Measurements from ENCODE around the gene NSMF.

The NSMF gene

GRCh38 chr9:137432687-137433348 is 26.3 kb downstream of the NSMF start:
- no peak for TF ChIP-seq CTCF (conservative IDR thresholded peaks at IDR 0.05)
- no peak overlapping the region for H3K27ac ChIP-seq

DNA sequence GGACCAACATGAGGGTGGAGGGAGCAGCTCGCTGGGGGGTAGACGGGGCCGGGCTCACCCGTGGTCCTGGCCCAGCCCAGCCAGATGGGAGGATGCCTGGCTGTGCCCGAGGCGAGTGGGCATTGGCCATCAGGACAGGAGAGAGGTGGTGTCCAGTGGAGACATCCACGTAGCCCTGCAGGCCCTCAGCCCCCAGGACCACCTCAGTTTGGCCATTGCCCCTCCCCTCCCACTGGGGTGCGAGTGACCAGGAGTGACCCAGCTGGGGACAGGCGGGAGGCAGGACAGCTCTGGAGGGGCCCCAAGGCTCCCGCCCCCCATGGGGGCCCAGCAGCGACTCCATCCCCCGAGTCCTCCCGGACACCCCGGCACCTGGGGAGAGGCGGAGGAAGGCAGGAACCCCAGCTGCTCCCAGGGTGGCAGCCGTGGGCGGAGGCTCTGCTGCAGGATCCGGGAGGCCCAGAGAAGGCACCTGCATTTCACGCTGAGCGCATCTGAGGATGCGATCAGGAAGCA is 27.7 kb downstream of the NSMF start:
- no peak overlapping the region for H3K27ac ChIP-seq
- no peak for TF ChIP-seq CTCF (conservative IDR thresholded peaks at IDR 0.05)

GRCh38 chr9:137430723-137431415 is 28.3 kb downstream of the NSMF start:
- no peak for TF ChIP-seq CTCF (conservative IDR thresholded peaks at IDR 0.05)
- no peak overlapping the region for H3K27ac ChIP-seq

DNA sequence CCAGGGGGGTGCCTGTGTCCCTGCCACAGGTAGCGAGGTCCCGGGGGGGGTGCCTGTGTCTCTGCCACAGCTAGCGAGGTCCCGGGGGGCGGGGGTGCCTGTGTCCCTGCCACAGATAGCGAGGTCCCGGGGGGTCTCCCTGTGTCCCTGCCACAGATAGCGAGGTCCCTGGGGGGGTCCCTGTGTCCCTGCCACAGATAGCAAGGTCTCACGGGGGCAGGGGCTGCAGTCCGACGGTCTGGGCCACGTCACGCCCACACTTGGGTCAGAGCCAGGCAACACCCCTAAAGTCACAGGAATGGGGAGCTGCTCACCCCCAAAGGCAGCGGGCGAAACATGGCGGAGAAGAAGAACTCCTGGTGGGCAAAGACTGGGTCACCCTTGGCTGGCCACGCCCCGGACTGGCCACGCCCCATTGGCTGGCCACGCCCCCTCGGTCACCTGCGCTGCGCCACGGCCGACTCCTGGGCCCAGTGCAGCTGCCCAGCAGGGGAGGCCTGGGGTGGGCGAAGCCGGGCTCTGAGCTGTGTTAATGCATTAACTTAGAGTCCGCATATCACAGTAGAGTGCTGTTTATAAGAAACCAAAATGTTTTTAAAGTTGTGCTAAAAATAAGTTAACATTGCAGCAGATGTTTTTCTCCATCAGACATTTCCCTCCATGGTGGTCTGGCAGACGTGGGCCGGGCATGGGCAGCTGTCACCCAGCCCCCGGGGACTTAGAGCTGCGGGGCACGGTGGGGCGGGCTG is 29.0 kb downstream of the NSMF start:
- no peak overlapping the region for H3K27ac ChIP-seq
- TF ChIP-seq CTCF (conservative IDR thresholded peaks at IDR 0.05) = no peak

GRCh38 chr9:137429546-137429890 is 29.6 kb downstream of the NSMF start:
- TF ChIP-seq CTCF (conservative IDR thresholded peaks at IDR 0.05) = no peak
- no peak overlapping the region for H3K27ac ChIP-seq

DNA sequence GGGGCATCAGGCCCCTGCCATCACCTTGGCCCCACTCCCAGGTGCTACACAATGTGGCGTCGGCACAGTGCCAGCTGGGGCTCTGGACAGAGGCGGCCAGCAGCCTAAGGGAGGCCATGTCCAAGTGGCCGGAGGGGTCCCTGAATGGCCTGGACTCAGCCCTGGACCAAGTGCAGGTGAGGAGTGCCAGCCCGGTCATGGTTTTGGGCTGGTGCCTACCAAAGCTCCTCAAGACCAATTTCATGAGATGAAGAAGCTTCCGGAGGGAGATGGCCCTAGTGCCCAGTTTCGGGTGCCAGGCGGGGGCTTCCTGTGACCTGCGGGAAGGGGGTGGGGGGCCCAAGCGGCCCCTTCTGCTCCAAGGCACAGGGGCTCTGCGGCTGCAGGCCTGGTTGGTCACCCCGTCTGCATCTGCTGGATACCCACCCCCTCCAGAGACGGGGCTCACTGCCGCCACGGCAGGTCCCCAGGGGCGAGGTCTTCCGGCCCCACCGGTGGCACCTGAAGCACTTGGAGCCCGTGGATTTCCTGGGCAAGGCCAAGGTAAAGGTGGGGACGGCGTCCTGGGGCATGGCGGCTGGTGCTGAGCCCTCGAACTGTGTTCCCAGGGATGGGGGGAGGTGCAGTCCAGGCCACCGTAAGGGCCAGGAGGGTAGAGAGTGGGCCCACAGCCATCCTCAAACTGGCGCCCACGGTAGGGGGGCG is 30.1 kb downstream of the NSMF start:
- TF ChIP-seq CTCF (conservative IDR thresholded peaks at IDR 0.05) = no peak
- H3K27ac ChIP-seq = no peak overlapping the region

GRCh38 chr9:137428311-137428630 is 30.9 kb downstream of the NSMF start:
- no peak overlapping the region for H3K27ac ChIP-seq
- no peak for TF ChIP-seq CTCF (conservative IDR thresholded peaks at IDR 0.05)

Measured in VCaP (cell line).